Upper lobe of left lung (tissue), 4 donors: ENCODE measurements around the gene NCAPD3.

Source experiments
- CTCF ChIP-seq, 6 experiments: fragments of 450-650 bp in 4 of 6; fragments of 200-600 bp in 2 of 6; sonication (generic) in 2 of 6; IDR thresholded peaks; one replicate each; pipeline ENCODE4 v1.5.1; 2016 to 2019; ENCODE audit warnings: antibody characterized with exemption in 6 of 6
- POLR2A ChIP-seq, 4 donors: fragments of 450-650 bp; IDR thresholded peaks; one replicate each; pipeline ENCODE4 v1.5.1; 2016 to 2017; ENCODE audit warnings: antibody characterized with exemption in 4 of 4, mild to moderate bottlenecking in 2 of 4
- POLR2AphosphoS5 ChIP-seq, 2 donors: sonication (generic); formaldehyde crosslinking; IDR thresholded peaks; one replicate each; pipeline ENCODE4 v1.5.1; 2017; ENCODE audit warnings: antibody characterized with exemption in 2 of 2

DNA sequence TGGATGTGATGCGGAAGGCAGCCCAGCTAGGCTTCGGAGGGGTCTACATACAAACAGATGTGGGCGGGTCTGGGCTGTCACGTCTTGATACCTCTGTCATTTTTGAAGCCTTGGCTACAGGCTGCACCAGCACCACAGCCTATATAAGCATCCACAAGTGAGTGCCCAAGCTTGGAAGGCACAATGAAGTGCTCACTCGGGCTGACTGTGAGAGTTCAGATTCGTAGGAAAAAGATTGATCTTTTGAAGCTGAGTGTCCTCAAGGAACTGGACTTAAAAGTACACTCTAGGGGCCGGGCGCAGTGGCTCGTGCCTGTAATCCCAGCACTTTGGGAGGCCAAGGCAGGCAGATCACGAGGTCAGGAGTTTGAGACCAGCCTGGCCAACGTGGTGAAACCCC, 33.3 kb upstream of the NCAPD3 start:
- TF ChIP-seq POLR2AphosphoS5 (IDR thresholded peaks at IDR 0.05) (no peak), CTCF (IDR thresholded peaks at IDR 0.05) (no peak), POLR2A (IDR thresholded peaks at IDR 0.05) (no peak)
